Esophagus squamous epithelium (tissue), 5 donors: ENCODE results near the gene PAXX. TPM values are rescaled to one million over a fixed set of nuclear protein-coding genes. Genes with fewer than 3 reads are reported as not detected.
A peak's percentile ranks its signal among the peaks of the same experiment; 100 is the strongest.

ENCODE experiments used
- DNase-seq: peaks from one replicate; lab custom pipeline; 2025; lab: John Stamatoyannopoulos, UW
- H3K27ac ChIP-seq, 4 donors: fragments of 200-600 bp; sonication (generic); one replicate each; pipeline ENCODE4 v1.5.1; 2016 to 2019; ENCODE audit warnings: mild to moderate bottlenecking in 1 of 4
- H3K27me3 ChIP-seq, 4 donors: fragments of 200-600 bp; sonication (generic); 1 replicate in 3 of 4; 2 replicates in 1 of 4; pipeline versions ENCODE4 v1.5.1 to v1.6.0; 2017 to 2021; ENCODE audit warnings: antibody characterized with exemption in 1 of 4
- H3K36me3 ChIP-seq, 3 donors: fragments of 200-600 bp; sonication (generic); one replicate each; pipeline ENCODE4 v1.5.1; 2016 to 2019
- H3K4me1 ChIP-seq, 3 donors: fragments of 200-600 bp; sonication (generic); one replicate each; pipeline ENCODE4 v1.5.1; 2017 to 2019
- H3K4me3 ChIP-seq, 4 donors: fragments of 200-600 bp; sonication (generic); 1 replicate in 3 of 4; 2 replicates in 1 of 4; pipeline ENCODE4 v1.5.1; 2016 to 2019; ENCODE audit warnings: mild to moderate bottlenecking in 2 of 4, moderate library complexity in 1 of 4
- H3K9me3 ChIP-seq, 3 donors: fragments of 200-600 bp; sonication (generic); one replicate each; pipeline ENCODE4 v1.5.1; 2016 to 2019
- POLR2A ChIP-seq, 4 donors: fragments of 450-650 bp; IDR thresholded peaks; one replicate each; pipeline ENCODE4 v1.6.1; 2017; ENCODE audit warnings: antibody characterized with exemption in 4 of 4, mild to moderate bottlenecking in 4 of 4, moderate library complexity in 3 of 4
- WGBS, 2 donors: methylation state at CpG; one replicate each; pipeline ENCODE4 v1.1.5; 2018; 5-methylcytosine and 5-hydroxymethylcytosine counted together
- intact Hi-C: fragments of 100-400 bp; cut with DNase I; formaldehyde crosslinking; loops from one replicate; pipeline ENCODE4 v1.15.0; 2022
- total RNA-seq, 4 donors: library from RNA; depleted of rRNA; stranded (reverse); fragments of >200 nt; gene quantifications; one replicate each; pipeline ENCODE4 v1.1.0, GENCODE V29; 2016
- TF ChIP-seq, protein P1 (sequence below), 6 experiments: fragments of 450-650 bp in 4 of 6; fragments of 200-600 bp in 2 of 6; sonication (generic) in 2 of 6; IDR thresholded peaks; one replicate each; pipeline ENCODE4 v1.5.1; 2016 to 2019; ENCODE audit warnings: antibody characterized with exemption in 6 of 6, mild to moderate bottlenecking in 4 of 6, moderate library complexity in 4 of 6
- donor health status: DM: yes; HTN: yes; CAD: no.

PAXX gene
- total RNA-seq, 4 donors from 2014 or later = 18.3 to 56.3 (median 49.6) TPM

DNA sequence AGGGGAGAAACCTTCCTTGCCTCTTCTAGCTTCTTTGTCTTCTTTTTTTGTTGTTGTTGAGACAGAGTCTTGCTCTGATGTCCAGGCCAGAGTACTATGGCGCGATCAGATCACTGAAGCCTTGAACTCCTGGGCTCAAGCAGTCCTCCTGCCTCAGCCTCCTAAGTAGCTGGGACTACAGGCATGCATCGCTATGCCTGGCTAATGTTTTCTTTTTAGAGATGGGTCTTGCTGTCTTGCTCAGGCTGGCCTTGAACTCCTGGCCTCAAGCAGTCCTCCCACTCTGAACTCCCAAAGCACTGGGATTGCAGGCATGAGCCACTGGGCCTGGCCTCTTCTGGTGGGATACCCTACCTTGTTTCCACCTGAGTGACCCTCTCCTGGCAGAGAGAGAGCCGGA is 3.4 kb upstream of the PAXX start:
- WGBS, 2 donors = 93 to 97% methylated on average over 3 to 4 of the region's 4 CpGs
- intact Hi-C loops = no loop called here
- Histone ChIP-seq H3K4me3 (no peak overlapping the region), H3K27me3 (peaks cover 3 to 45% (median 17%) of the 10 kb centered on the region in 4 donors), H3K4me1 (peaks cover 13 to 44% (median 14%) of the 10 kb centered on the region in 3 donors), H3K27ac (no peak overlapping the region), H3K9me3 (peaks cover 0 to 4% (median 0%) of the 10 kb centered on the region in 3 donors), H3K36me3 (peaks cover 0 to 7% (median 0%) of the 10 kb centered on the region in 3 donors)
- no peak for TF ChIP-seq POLR2A (IDR thresholded peaks at IDR 0.05)
- TF ChIP-seq, protein P1, sequence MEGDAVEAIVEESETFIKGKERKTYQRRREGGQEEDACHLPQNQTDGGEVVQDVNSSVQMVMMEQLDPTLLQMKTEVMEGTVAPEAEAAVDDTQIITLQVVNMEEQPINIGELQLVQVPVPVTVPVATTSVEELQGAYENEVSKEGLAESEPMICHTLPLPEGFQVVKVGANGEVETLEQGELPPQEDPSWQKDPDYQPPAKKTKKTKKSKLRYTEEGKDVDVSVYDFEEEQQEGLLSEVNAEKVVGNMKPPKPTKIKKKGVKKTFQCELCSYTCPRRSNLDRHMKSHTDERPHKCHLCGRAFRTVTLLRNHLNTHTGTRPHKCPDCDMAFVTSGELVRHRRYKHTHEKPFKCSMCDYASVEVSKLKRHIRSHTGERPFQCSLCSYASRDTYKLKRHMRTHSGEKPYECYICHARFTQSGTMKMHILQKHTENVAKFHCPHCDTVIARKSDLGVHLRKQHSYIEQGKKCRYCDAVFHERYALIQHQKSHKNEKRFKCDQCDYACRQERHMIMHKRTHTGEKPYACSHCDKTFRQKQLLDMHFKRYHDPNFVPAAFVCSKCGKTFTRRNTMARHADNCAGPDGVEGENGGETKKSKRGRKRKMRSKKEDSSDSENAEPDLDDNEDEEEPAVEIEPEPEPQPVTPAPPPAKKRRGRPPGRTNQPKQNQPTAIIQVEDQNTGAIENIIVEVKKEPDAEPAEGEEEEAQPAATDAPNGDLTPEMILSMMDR (IDR thresholded peaks at IDR 0.05) = no peak
- no peak for DNase-seq

DNA sequence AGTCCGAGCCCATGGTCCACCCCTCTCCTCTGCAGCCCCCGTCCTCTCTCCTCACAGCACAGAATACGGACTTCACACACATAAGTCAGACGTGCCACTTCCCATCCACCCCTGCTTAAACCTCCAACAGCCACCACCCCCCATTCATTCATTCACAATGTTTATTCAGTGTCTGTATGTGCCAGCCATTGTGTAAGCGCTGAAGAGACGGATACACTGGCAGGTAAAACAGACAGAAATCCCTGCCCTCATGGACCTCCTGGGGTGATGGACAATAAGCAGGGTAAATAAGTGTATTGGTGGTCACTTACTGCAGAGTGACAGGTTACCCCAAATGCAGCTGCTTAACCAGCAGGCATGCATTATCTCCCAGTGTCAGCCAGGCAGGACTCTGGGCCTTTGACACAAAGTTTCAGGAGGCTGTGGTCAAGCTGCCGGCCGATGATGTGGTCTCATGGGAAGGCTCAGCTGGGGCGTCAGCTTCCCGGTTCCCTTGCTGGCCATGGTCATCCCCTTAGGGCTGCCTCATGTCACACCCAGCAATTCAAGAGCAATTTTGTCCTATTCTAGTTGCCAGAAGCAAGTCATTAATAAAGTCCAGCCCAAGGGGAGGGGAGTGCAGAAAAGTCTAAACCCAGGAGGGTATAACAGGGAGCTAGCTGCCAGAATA is 1.8 kb upstream of the PAXX start:
- TF ChIP-seq, protein P1 (IDR thresholded peaks at IDR 0.05) = no peak
- no peak for TF ChIP-seq POLR2A (IDR thresholded peaks at IDR 0.05)

DNA sequence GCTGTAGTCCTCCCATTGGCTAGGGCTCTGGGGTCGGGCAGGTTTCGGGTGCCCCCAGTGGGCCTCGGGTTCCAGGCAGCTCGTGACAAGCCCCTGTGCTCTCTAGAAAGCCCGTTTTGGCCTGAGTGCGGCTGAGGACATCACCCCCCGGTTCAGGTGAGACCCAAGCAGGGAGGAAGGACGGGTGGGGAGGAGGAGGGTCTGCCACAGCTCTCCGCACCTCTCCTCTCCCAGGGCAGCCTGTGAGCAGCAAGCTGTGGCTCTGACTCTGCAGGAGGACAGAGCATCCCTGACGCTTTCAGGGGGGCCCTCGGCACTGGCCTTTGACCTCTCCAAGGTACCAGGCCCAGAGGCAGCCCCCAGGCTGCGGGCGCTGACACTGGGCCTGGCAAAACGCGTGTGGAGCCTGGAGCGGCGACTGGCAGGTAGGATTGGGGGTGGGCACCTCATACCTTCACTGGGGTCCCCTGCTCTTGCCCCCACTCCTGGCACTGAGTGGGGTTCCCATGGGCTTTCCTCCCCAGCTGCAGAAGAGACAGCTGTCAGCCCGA is 672 bp downstream of the PAXX start:
- TF ChIP-seq POLR2A (IDR thresholded peaks at IDR 0.05) = no peak
- TF ChIP-seq, protein P1 (IDR thresholded peaks at IDR 0.05) = no peak
- intact Hi-C loops = no loop called here
- Histone ChIP-seq H3K9me3 (peaks cover 0 to 4% (median 0%) of the 10 kb centered on the region in 3 donors), H3K27me3 (peaks cover 0 to 34% (median 0%) of the 10 kb centered on the region in 4 donors), H3K4me1 (peaks cover 51 to 70% (median 53%) of the 10 kb centered on the region in 3 donors), H3K27ac (peak overlapping the region; percentile 77 to 97 (median 88)), H3K4me3 (peak overlapping the region; percentile 64 to 94 (median 73)), H3K36me3 (peaks cover 0 to 16% (median 0%) of the 10 kb centered on the region in 3 donors)
- 10% methylated on average over 2 of the region's 18 CpGs; no CpG with 5 or more reads in 1 of the 2 donors for WGBS, 2 donors
- no peak for DNase-seq

More for the DNA sequence above, 1.8 kb upstream of the PAXX start:
- intact Hi-C loops = no loop called here
- no peak for DNase-seq
- peaks cover 0 to 4% (median 0%) of the 10 kb centered on the region in 3 donors for H3K9me3 ChIP-seq
- H3K36me3 ChIP-seq = peaks cover 0 to 16% (median 0%) of the 10 kb centered on the region in 3 donors
- H3K4me3 ChIP-seq = no peak overlapping the region
- no peak overlapping the region for H3K27ac ChIP-seq
- H3K4me1 ChIP-seq = peaks cover 27 to 49% (median 28%) of the 10 kb centered on the region in 3 donors
- 48 to 59% methylated on average over 8 to 10 of the region's 10 CpGs for WGBS, 2 donors
- H3K27me3 ChIP-seq = peaks cover 3 to 37% (median 7%) of the 10 kb centered on the region in 4 donors

- Histone ChIP-seq H3K4me1 (peaks cover 51 to 78% (median 55%) of the 10 kb centered on the region in 3 donors), H3K4me3 (peak overlapping the region; percentile 31 to 75 (median 50)), H3K36me3 (peaks cover 0 to 16% (median 0%) of the 10 kb centered on the region in 3 donors), H3K27me3 (peaks cover 0 to 29% (median 0%) of the 10 kb centered on the region in 4 donors), H3K9me3 (peaks cover 0 to 4% (median 0%) of the 10 kb centered on the region in 3 donors), H3K27ac (peak overlapping the region; percentile 49 to 92 (median 80))
- intact Hi-C loops = no loop called here
- no peak for DNase-seq
- TF ChIP-seq, protein P1 (IDR thresholded peaks at IDR 0.05) = no peak
- no peak for TF ChIP-seq POLR2A (IDR thresholded peaks at IDR 0.05)
- WGBS, 2 donors = 60% methylated on average over 2 of the region's 54 CpGs; no CpG with 5 or more reads in 1 of the 2 donors
Observed at GRCh38 chr9:136994180-136994887, 2.1 kb downstream of the PAXX start.
